A549 (cell line): Measurements from ENCODE around the gene OPRM1.

ENCODE experiments used
- NFE2L2 ChIP-seq: fragments of 150-350 bp; conservative IDR thresholded peaks from 2 replicates; pipeline ENCODE4 v1.6.1; 2014; ENCODE audit warnings: low read length
- TF ChIP-seq, protein P1 (sequence below): fragments of 250-450 bp; sonication (Bioruptor Pico); IDR thresholded peaks from 2 replicates; pipeline ENCODE4 v1.5.0; 2021; ENCODE audit warnings: mild to moderate bottlenecking, moderate library complexity, borderline replicate concordance

DNA sequence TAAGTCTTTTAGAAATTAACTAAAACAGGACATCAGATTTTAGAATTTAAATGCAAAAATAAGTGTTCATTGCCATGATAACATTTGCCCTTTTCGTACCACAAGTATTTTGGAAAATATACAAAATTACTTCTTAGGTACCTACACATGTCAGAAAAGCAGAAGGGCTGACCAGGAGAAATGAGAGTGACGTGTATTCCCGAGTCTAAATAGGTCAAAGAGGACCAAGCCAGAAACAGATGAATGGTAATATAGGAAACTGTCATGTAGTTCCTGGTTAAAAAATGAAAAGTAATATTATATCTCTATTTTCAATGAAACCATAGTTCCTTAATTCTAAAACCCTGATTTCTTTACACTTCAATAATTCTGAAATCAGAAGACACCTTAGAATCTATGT lies 191.4 kb downstream of the OPRM1 start:
- TF ChIP-seq NFE2L2 = no peak
- TF ChIP-seq, protein P1, sequence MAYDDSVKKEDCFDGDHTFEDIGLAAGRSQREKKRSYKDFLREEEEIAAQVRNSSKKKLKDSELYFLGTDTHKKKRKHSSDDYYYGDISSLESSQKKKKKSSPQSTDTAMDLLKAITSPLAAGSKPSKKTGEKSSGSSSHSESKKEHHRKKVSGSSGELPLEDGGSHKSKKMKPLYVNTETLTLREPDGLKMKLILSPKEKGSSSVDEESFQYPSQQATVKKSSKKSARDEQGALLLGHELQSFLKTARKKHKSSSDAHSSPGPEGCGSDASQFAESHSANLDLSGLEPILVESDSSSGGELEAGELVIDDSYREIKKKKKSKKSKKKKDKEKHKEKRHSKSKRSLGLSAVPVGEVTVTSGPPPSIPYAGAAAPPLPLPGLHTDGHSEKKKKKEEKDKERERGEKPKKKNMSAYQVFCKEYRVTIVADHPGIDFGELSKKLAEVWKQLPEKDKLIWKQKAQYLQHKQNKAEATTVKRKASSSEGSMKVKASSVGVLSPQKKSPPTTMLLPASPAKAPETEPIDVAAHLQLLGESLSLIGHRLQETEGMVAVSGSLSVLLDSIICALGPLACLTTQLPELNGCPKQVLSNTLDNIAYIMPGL (CRISPR knock-in tag) = no peak
